C4-2B (cell line): Measurements from ENCODE around the gene PHYKPL.
"Not testable (repeated sequence)": the region's sequence is repeated elsewhere in the genome, so short reads cannot be mapped to it uniquely, and the experiment has no call there.

Experiments
- H3K27ac ChIP-seq: fragments of 450-650 bp; 2 replicates; pipeline ENCODE4 v1.5.1; 2017
- CTCF ChIP-seq: fragments of 450-650 bp; conservative IDR thresholded peaks from 2 replicates; pipeline ENCODE4 v1.5.1; 2017; ENCODE audit warnings: mild to moderate bottlenecking
- ZFX ChIP-seq: fragments of 450-650 bp; IDR thresholded peaks from 2 replicates; pipeline ENCODE4 v1.6.1; 2017

Gene PHYKPL

GRCh38 chr5:178198706-178199105 is 33.9 kb downstream of the PHYKPL start:
- TF ChIP-seq ZFX: no peak
- TF ChIP-seq CTCF: no peak
- no peak overlapping the region for H3K27ac ChIP-seq

GRCh38 chr5:178198151-178198550 is 34.5 kb downstream of the PHYKPL start:
- H3K27ac ChIP-seq: not testable (repeated sequence)

GRCh38 chr5:178196986-178197385 is 35.6 kb downstream of the PHYKPL start:
- no peak for TF ChIP-seq ZFX
- peak; percentile 76 for TF ChIP-seq CTCF
- H3K27ac ChIP-seq: no peak overlapping the region

GRCh38 chr5:178196281-178196812 is 36.3 kb downstream of the PHYKPL start:
- TF ChIP-seq CTCF: no peak
- no peak for TF ChIP-seq ZFX
- no peak overlapping the region for H3K27ac ChIP-seq

- H3K27ac ChIP-seq: no peak overlapping the region
- no peak for TF ChIP-seq ZFX
- TF ChIP-seq CTCF: no peak
These were observed 38.6 kb downstream of the PHYKPL start for GRCh38 chr5:178194026-178194425.

GRCh38 chr5:178193251-178193809 is 39.3 kb downstream of the PHYKPL start:
- H3K27ac ChIP-seq: no peak overlapping the region
- no peak for TF ChIP-seq CTCF
- no peak for TF ChIP-seq ZFX

GRCh38 chr5:178192787-178193186 is 39.8 kb downstream of the PHYKPL start:
- no peak overlapping the region for H3K27ac ChIP-seq
- TF ChIP-seq CTCF (no peak), ZFX (no peak)

GRCh38 chr5:178192244-178192643 is 40.4 kb downstream of the PHYKPL start:
- TF ChIP-seq ZFX (no peak), CTCF (no peak)
- H3K27ac ChIP-seq: peak overlapping the region; percentile 53; the same call in 1 of the 2 replicates
